Activated CD4-positive, alpha-beta T cell treated with anti-CD3 and anti-CD28 coated beads, Interleukin-2, amount 10 ng/mL, durations not matched to agents 24 days and 14 days (primary cell): ENCODE measurements around the gene C19orf25. TPM values are rescaled to one million over a fixed set of nuclear protein-coding genes. Genes with fewer than 3 reads are reported as not detected.

Source experiments
- DNase-seq: peaks from one replicate; pipeline ENCODE4 v3.0.0; 2022
- H3K27ac Mint-ChIP-seq: one replicate; pipeline ENCODE4 v1.8.0; 2022; ENCODE audit warnings: mild to moderate bottlenecking, mixed read lengths
- H3K27me3 Mint-ChIP-seq: one replicate; pipeline ENCODE4 v1.8.0; 2022; ENCODE audit warnings: mixed read lengths
- H3K36me3 Mint-ChIP-seq: one replicate; pipeline ENCODE4 v1.8.0; 2022; ENCODE audit warnings: low read depth, mild to moderate bottlenecking, mixed read lengths
- H3K4me1 Mint-ChIP-seq: one replicate; pipeline ENCODE4 v1.8.0; 2021; ENCODE audit warnings: mixed read lengths
- H3K4me3 Mint-ChIP-seq: one replicate; pipeline ENCODE4 v1.8.0; 2022; ENCODE audit warnings: mild to moderate bottlenecking, moderate library complexity, mixed read lengths
- H3K9me3 Mint-ChIP-seq: one replicate; pipeline ENCODE4 v1.8.0; 2021; ENCODE audit warnings: mixed read lengths
- intact Hi-C: fragments of 100-400 bp; cut with micrococcal nuclease; formaldehyde crosslinking; loops from one replicate; pipeline ENCODE4 v1.15.1; 2023
- total RNA-seq: library from RNA; stranded (reverse); gene quantifications from 2 replicates; pipeline ENCODE4 v1.2.3, GENCODE V29; 2022

The C19orf25 gene
- total RNA-seq, 1 donor from 2014 or later, result 38.0 TPM

GRCh38 chr19:1495799-1496713 is 17.0 kb upstream of the C19orf25 start:
- no peaks in the 10 kb centered on the region for H3K36me3 Mint-ChIP-seq
- H3K27me3 Mint-ChIP-seq, result peaks cover 8% of the 10 kb centered on the region
- intact Hi-C loops, result no loop called here
- no peak overlapping the region for H3K4me3 Mint-ChIP-seq
- H3K4me1 Mint-ChIP-seq, result no peaks in the 10 kb centered on the region
- H3K9me3 Mint-ChIP-seq, result no peaks in the 10 kb centered on the region
- DNase-seq, result no peak
- H3K27ac Mint-ChIP-seq, result no peak overlapping the region

GRCh38 chr19:1495051-1495798 is 16.2 kb upstream of the C19orf25 start:
- Mint-ChIP-seq H3K36me3 (no peaks in the 10 kb centered on the region), H3K4me1 (peaks cover 3% of the 10 kb centered on the region), H3K9me3 (no peaks in the 10 kb centered on the region), H3K27me3 (peaks cover 8% of the 10 kb centered on the region), H3K27ac (no peak overlapping the region), H3K4me3 (no peak overlapping the region)
- no peak for DNase-seq
- intact Hi-C loops, result no loop called here

GRCh38 chr19:1494115-1494815 is 15.2 kb upstream of the C19orf25 start:
- DNase-seq, result no peak
- no peak overlapping the region for H3K27ac Mint-ChIP-seq
- intact Hi-C loops, result no loop called here
- H3K9me3 Mint-ChIP-seq, result no peaks in the 10 kb centered on the region
- H3K27me3 Mint-ChIP-seq, result peaks cover 8% of the 10 kb centered on the region
- H3K4me3 Mint-ChIP-seq, result no peak overlapping the region
- H3K4me1 Mint-ChIP-seq, result peaks cover 6% of the 10 kb centered on the region
- H3K36me3 Mint-ChIP-seq, result no peaks in the 10 kb centered on the region

- no peak for DNase-seq
- Mint-ChIP-seq H3K9me3 (no peaks in the 10 kb centered on the region), H3K36me3 (no peaks in the 10 kb centered on the region), H3K27me3 (peaks cover 8% of the 10 kb centered on the region), H3K27ac (no peak overlapping the region), H3K4me3 (no peak overlapping the region), H3K4me1 (peaks cover 6% of the 10 kb centered on the region)
- intact Hi-C loops, result no loop called here
These were observed 13.5 kb upstream of the C19orf25 start for GRCh38 chr19:1492474-1493006.

GRCh38 chr19:1491849-1492170 is 12.8 kb upstream of the C19orf25 start:
- no peak for DNase-seq
- H3K9me3 Mint-ChIP-seq, result no peaks in the 10 kb centered on the region
- no peaks in the 10 kb centered on the region for H3K36me3 Mint-ChIP-seq
- no peak overlapping the region for H3K27ac Mint-ChIP-seq
- peaks cover 6% of the 10 kb centered on the region for H3K4me1 Mint-ChIP-seq
- peak overlapping the region; percentile 65 for H3K4me3 Mint-ChIP-seq
- H3K27me3 Mint-ChIP-seq, result peaks cover 8% of the 10 kb centered on the region
- intact Hi-C loops, result loop anchor here (2.0 kb wide), 1 partner anchor 17 kb away; no protein-coding TSS in a partner anchor

- Mint-ChIP-seq H3K4me3 (peak within 1 kb of the TSS; percentile 90), H3K9me3 (no peaks in the 10 kb centered on the region), H3K4me1 (peaks cover 6% of the 10 kb centered on the region), H3K27me3 (peaks cover 8% of the 10 kb centered on the region), H3K36me3 (no peaks in the 10 kb centered on the region), H3K27ac (peak within 1 kb of the TSS; percentile 85)
- intact Hi-C loops, result loop anchor here (2.0 kb wide), 1 partner anchor 18 kb away; no protein-coding TSS in a partner anchor
- DNase-seq, result no peak
These were observed 12.3 kb upstream of the C19orf25 start, which contains the start of gene REEP6 for GRCh38 chr19:1491114-1491848. Gene REEP6 (plus strand): TSS chr19:1491181. CDS start chr19:1491270, 89 bp downstream.

GRCh38 chr19:1490311-1491113 is 11.5 kb upstream of the C19orf25 start, which contains the start of gene PCSK4:
Gene PCSK4 (minus strand): TSS chr19:1490350. CDS start chr19:1490346, 4 bp downstream.
- intact Hi-C loops, result loop anchor here (1.0 to 2.0 kb wide), 2 partner anchors 11 to 18 kb away; partner anchors contain the start of gene C19orf25
- peak; percentile 99 for DNase-seq
- H3K4me3 Mint-ChIP-seq, result peak within 1 kb of the TSS; percentile 90
- H3K36me3 Mint-ChIP-seq, result no peaks in the 10 kb centered on the region
- H3K27me3 Mint-ChIP-seq, result peaks cover 8% of the 10 kb centered on the region
- peaks cover 6% of the 10 kb centered on the region for H3K4me1 Mint-ChIP-seq
- H3K9me3 Mint-ChIP-seq, result no peaks in the 10 kb centered on the region
- H3K27ac Mint-ChIP-seq, result peak within 1 kb of the TSS; percentile 85

- H3K27ac Mint-ChIP-seq, result peak overlapping the region; percentile 20
- peaks cover 8% of the 10 kb centered on the region for H3K27me3 Mint-ChIP-seq
- no peaks in the 10 kb centered on the region for H3K9me3 Mint-ChIP-seq
- H3K36me3 Mint-ChIP-seq, result no peaks in the 10 kb centered on the region
- H3K4me1 Mint-ChIP-seq, result peaks cover 6% of the 10 kb centered on the region
- intact Hi-C loops, result loop anchor here (1.0 to 2.0 kb wide), 2 partner anchors 10 to 19 kb away; partner anchors contain the start of gene C19orf25
- peak; percentile 69 for DNase-seq
- peak overlapping the region; percentile 62 for H3K4me3 Mint-ChIP-seq
These were observed 10.7 kb upstream of the C19orf25 start for GRCh38 chr19:1489463-1490310.

- Mint-ChIP-seq H3K27ac (no peak overlapping the region), H3K4me1 (peaks cover 6% of the 10 kb centered on the region), H3K9me3 (no peaks in the 10 kb centered on the region), H3K4me3 (no peak overlapping the region), H3K27me3 (peaks cover 8% of the 10 kb centered on the region), H3K36me3 (no peaks in the 10 kb centered on the region)
- DNase-seq, result no peak
- intact Hi-C loops, result no loop called here
These were observed 9.2 kb upstream of the C19orf25 start for GRCh38 chr19:1488282-1488601.

- Mint-ChIP-seq H3K4me1 (peaks cover 6% of the 10 kb centered on the region), H3K4me3 (no peak overlapping the region)
These were observed 8.7 kb upstream of the C19orf25 start for GRCh38 chr19:1487576-1488281.

More at GRCh38 chr19:1487576-1488281, 8.7 kb upstream of the C19orf25 start:
- H3K27me3 Mint-ChIP-seq, result peaks cover 7% of the 10 kb centered on the region
- intact Hi-C loops, result no loop called here
- no peaks in the 10 kb centered on the region for H3K36me3 Mint-ChIP-seq
- H3K9me3 Mint-ChIP-seq, result no peaks in the 10 kb centered on the region
- H3K27ac Mint-ChIP-seq, result no peak overlapping the region
- DNase-seq, result no peak
